DMS 273 treated with DMSO at 0.1 percent for 48 hours (cell line): ENCODE measurements around the gene RNF227.
"Not testable (repeated sequence)": the region's sequence is repeated elsewhere in the genome, so short reads cannot be mapped to it uniquely, and the experiment has no call there.

ENCODE experiments used
- DNase-seq: peaks from one replicate; lab custom pipeline; 2025; lab: John Stamatoyannopoulos, UW

Gene RNF227

DNA sequence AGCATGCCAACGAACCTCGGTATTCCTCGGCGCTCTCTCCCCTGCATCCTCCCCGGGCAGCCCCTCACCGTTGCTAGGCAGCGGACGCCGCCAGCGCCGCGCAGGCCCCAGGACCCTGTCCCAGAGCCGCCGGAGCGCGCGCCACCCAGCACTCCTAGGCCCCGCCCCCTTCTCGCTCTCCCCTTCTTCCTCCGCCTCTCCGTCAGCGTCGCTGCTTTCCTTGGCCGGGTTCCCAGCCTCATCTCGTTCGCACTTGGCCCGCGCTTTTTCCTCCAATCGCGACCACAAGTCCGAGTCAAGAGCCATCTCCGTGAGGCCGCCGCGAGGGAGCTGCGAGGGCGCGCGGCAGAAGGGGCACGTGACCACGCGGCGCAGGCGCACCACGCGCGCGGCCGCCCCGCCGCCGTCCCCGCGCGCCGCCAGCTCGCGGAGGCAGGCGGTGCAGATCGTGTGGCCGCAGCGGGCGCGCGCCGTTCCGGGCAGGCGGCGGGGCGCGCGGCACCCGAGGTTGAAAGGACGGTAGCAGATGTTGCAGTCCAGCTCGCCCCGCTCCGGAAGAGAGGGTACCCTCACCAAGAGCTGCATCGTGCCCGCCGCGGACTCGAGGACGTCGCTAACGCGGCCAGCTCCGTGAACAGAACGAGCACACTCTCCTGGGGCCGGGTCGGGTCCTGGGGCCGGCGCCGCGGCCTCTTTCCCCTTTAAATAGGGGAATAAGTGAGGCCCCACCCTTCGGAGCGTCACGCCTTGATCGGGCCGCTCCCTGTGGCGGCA lies at the start of gene RNF227:
Gene RNF227 (minus strand): TSS at position 679 of the 774 bp plus-strand sequence. CDS start 94 bp downstream, at position 585.
- peak; percentile 81 for DNase-seq

GRCh38 chr17:7961421-7961820 lies 45.3 kb upstream of the RNF227 start:
- no peak for DNase-seq

GRCh38 chr17:7959503-7960253 lies 43.6 kb upstream of the RNF227 start:
- no peak for DNase-seq

DNA sequence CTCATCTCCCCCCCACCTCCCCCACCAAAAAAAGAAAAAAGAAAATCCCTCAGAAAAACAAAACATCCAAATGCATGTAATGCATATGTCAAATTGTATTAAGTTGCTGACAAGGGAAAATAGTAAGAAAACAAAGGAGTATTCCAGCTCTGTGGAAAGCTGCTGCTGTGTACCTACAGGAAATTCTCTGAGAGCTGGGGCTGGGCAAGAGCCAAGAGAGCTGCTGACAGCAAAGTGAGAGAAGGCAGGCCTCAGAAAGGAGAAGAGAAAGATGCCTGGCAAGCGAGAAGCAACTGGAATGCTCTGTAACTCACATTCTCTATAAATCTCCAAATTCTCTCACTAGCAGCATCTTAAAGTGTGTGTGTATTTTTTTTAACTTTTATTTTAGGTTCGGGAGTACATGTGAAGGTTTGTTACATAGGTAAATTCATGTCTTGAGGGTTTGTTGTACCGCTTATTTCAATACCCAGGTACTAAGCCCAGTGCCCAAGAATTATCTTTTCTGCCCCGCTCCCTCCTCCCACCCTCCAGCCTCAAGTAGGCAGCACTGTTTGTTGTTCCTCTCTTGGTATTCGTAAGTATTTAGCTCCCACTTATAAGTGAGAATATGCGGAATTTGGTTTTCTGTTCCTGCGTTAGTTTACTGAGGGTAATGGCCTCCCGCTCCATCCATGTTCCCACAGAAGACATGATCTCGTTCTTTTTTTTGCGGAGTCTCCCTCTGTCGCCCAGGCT lies 40.3 kb upstream of the RNF227 start:
- no peak for DNase-seq

DNA sequence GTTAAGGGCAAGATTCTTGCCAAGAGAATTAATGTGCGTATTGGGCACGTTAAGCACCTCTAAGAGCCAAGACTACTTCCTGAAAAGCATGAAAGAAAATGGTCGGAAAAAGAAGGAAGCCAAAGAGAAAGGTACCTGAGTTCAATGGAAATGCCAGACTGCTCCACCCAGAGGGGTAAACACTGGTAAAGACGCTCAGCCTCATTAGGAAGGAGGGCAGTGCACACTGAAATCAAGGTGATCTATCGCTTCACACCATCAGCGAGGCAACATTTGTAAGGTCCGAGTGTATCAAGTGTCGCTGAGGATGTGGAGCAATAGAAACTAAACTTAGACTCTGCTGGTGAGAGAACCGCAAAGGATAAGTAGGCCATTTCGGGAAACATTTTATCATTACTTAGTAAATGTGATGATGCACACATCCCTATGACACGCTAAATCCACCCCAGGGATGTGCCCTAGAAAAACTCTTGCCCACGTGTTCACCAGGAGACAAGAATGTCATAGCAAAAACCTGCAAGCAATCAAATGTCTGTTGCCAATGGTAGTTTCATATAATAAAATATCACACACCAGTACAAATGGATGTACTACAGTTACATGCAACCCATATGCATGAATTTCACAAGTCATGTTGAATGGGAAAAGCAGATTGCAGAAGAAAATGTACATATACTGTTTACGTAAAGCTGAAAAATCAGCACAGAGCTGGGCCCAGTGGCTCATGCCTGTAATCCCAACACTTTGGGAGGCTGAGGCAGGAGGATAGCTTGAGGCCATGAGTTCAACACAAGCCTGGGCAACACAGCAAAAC lies 39.5 kb upstream of the RNF227 start:
- no peak for DNase-seq

- not testable (repeated sequence) for DNase-seq
Measured at GRCh38 chr17:7953266-7953665, 37.2 kb upstream of the RNF227 start.

- no peak for DNase-seq
Measured at GRCh38 chr17:7951143-7951792, 35.2 kb upstream of the RNF227 start.

DNA sequence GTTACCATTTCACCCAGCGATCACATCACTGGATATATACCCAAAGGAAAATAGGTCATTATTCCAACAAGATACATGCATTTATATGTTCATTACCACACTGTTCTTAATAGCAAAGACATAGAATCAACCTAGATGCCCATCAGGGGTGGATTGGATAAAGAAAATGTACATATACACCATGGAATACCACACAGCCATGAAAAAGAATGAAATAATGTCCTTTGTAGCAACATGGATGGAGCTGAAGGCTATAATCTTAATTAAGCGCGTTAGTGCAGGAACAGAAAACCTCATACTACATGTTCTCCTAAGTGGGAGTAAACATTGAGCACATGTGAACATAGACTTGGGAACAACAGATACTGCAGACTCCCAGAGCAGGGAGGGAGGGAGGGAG lies 34.5 kb upstream of the RNF227 start:
- DNase-seq = no peak

DNA sequence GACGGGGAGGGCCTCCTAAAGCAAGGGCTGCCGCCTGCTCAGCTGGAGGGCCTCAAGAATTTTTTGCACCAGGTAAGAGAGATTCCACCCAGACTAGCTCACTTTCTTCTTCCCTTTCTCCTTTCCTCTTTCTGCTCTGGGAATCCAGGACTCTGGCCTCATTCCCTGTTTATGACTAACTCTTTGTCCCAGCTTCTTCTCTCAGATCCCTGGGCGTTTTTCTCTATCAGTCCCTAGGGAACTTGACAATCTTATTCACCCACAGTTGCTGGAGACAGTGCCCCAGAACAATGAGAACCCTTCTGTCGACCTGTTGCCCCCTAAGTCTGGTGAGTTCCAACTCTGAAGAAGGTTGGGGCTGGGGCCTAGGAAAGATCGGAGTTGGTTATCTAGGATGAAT lies 31.6 kb upstream of the RNF227 start:
- no peak for DNase-seq

DNA sequence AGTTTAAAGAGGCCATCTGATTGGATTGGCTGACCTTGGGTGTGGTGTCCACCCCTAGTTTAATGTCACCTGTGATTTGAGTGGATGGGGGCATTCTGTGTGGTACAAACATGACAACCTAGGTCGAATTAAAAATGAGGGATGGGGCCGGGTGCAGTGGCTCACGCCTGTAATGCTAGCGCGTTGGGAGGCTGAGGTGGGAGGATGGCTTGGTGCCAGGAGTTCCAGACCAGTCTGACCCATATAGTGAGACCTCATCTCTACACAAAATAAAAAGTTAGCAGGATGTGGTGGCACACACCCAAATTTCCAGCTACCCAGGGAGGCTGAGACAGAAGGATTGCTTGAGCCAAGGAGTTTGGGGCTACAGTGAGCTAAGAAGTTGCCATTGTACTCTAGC lies 30.4 kb upstream of the RNF227 start:
- no peak for DNase-seq

- no peak for DNase-seq
Measured at GRCh38 chr17:7945651-7946050, 29.6 kb upstream of the RNF227 start.

DNA sequence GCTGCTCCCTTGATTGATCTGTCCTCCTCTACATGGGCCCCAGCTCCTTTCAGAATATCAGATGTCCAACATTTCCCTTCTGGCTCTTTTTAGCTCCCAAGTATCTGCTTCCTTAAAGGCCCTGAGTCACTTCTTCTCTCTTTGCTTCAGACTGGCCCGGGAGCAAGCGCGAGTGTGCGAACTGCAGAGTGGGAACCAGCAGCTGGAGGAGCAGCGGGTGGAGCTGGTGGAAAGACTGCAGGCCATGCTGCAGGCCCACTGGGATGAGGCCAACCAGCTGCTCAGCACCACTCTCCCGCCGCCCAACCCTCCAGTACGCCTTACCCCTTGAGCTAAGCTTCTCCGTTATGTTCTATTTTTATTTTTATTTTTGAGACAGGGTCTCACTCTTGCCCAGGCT lies 28.2 kb upstream of the RNF227 start:
- no peak for DNase-seq

- no peak for DNase-seq
Measured at GRCh38 chr17:7943291-7943690, 27.2 kb upstream of the RNF227 start.

DNA sequence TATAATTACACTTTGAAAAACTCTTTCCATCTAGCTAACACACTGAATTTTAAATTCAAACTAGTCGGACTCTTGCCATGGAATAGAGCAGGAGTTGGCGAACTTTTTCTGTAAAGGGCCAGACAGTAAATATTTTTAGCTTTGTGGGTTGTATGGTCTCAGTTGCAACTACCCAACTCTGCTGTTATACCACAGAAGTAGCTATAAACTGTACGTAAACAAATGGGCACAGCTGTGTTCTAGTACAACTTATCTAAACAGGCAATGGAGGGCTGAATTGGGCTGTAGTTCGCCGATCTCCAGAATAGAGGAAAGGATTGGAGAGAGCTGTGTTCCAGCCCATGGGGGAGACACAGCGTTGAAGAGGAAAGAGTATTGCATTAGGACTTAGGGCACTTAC lies 24.7 kb upstream of the RNF227 start:
- DNase-seq = no peak

DNA sequence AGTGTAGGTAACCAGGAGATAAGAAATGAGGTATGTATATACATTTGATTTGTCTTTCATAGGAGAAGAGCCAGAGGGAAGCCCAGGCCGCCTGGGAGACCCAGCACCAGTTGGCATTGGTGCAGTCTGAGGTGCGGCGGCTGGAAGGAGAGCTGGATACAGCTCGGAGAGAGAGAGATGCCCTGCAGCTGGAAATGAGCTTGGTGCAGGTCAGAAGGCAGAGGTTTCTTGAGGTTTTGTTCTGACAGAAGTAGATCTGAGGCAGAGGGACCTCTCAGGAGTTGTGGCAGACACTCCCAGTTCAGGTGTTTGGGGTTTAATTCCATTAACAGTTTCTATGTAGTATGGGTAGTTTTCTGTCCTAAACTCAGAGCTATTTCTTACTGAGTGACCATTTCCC lies 23.9 kb upstream of the RNF227 start:
- no peak for DNase-seq

DNA sequence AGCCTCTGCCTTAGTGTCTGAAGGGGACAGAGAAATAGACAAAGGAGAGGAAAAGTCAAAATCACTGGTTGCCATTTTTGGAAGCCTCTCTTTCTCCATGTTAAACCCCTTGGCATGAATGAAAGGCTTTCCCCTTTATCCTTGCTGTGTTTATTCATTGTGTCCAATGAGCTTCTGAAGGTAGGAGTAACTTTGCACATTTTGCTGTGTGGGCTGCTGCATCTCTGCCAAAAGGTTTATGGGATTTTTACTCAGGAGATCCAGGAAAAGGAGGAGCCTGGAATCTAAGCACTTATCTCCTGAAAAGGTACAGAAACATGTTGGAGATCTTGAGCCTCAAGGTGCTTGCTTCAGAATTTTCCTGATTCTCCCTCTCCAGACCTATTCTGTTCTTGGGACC lies 19.8 kb upstream of the RNF227 start:
- no peak for DNase-seq

DNA sequence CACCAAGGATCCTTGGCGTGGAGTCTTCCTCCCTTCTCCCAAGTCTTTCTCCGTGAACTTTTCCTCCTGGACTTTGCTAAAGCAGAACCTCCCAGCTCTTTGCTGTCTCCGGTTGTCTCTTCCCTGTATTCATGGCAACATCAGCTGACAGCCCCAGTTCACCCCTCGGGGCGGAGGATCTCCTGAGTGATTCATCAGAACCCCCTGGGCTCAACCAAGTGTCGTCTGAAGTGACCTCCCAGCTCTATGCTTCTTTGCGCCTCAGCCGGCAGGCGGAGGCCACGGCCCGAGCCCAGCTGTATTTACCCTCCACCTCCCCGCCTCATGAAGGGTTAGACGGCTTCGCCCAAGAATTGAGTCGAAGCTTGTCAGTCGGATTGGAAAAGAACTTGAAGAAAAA lies 16.9 kb upstream of the RNF227 start:
- DNase-seq = no peak

- no peak for DNase-seq
Measured at GRCh38 chr17:7932483-7932891, 16.4 kb upstream of the RNF227 start.

DNA sequence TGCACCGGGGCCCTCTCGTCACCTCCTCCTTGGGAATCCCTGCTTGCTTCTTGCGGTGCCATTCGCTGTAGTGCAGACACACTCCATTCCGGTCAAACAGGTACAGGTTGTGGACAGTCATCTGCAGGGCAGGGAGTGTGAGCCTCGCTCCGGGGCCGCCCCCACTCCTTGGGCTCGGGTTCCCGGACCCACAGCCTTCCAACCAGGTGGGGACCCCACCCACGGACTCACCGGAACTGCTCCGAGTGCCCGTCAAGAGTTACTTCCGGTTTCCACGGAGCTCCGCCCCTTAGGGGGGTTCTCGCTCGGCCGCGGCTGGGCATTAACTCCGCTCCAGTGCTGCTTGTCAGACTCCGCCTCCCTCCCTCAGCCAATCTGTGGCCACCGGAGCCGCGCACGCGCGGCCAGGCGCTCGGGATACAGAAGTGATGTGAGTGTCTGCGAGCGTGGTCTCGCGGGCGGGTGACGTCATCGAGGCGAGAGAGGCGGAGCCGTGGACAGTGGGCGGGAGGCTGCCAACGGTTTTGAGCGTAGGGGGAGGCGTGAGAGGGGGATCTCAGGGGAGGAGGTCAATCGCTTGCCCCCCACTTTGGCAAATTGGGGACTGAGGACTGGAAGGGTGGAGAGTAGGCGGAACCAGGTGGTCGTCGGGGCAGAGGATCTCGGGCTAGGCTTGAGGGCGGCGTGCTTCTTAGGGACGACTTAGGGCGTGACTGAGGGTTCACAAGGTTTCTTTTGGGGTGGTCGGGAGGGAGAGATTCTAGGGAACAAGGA lies 15.8 kb upstream of the RNF227 start, which contains the start of the genes CNTROB and TRAPPC1:
Gene CNTROB (plus strand): TSS at position 498 of the 774 bp plus-strand sequence. CDS start 874 bp downstream, outside the sequence.
Gene TRAPPC1 (minus strand): TSS at position 238 of the 774 bp plus-strand sequence. CDS start 117 bp downstream, at position 121.
- DNase-seq = peak; percentile 91
